Smooth muscle cell (in vitro differentiated cells): ENCODE measurements around the gene UNC5C. TPM values are rescaled to one million over a fixed set of nuclear protein-coding genes. Genes with fewer than 3 reads are reported as not detected.

ENCODE experiments used
- DNase-seq: peaks from one replicate; lab custom pipeline; 2025; ENCODE audit not compliant: unreplicated experiment; lab: John Stamatoyannopoulos, UW
- H2AFZ ChIP-seq: fragments of 200-600 bp; sonication (generic); 2 replicates; pipeline ENCODE4 v1.6.0; 2016; ENCODE audit warnings: antibody characterized with exemption, low read depth, mild to moderate bottlenecking
- H3F3A ChIP-seq: fragments of 200-600 bp; sonication (generic); 2 replicates; pipeline ENCODE4 v1.6.0; 2017; ENCODE audit warnings: antibody characterized with exemption, low read depth
- H3K27ac ChIP-seq: fragments of 200-600 bp; sonication (generic); 2 replicates; pipeline ENCODE4 v1.5.1; 2016; ENCODE audit warnings: low read depth, mild to moderate bottlenecking
- H3K27me3 ChIP-seq: fragments of 200-600 bp; sonication (generic); 2 replicates; pipeline ENCODE4 v1.6.1; 2016; ENCODE audit warnings: low read depth, mild to moderate bottlenecking
- H3K36me3 ChIP-seq: fragments of 200-600 bp; sonication (generic); 2 replicates; pipeline ENCODE4 v1.5.1; 2016; ENCODE audit warnings: low read depth
- H3K4me1 ChIP-seq: fragments of 200-600 bp; sonication (generic); 2 replicates; pipeline ENCODE4 v1.5.1; 2016; ENCODE audit warnings: low read depth
- H3K4me2 ChIP-seq: fragments of 200-600 bp; sonication (generic); 2 replicates; pipeline ENCODE4 v1.6.0; 2016; ENCODE audit warnings: mild to moderate bottlenecking
- H3K4me3 ChIP-seq: fragments of 200-600 bp; sonication (generic); 2 replicates; pipeline ENCODE4 v1.5.1; 2016; ENCODE audit warnings: mild to moderate bottlenecking
- H3K79me2 ChIP-seq: fragments of 200-600 bp; sonication (generic); 2 replicates; pipeline ENCODE4 v1.6.0; 2016; ENCODE audit warnings: low read depth, mild to moderate bottlenecking
- H3K9ac ChIP-seq: fragments of 200-600 bp; sonication (generic); 2 replicates; pipeline ENCODE4 v1.6.0; 2016; ENCODE audit warnings: low read depth
- H3K9me3 ChIP-seq: fragments of 200-600 bp; sonication (generic); replicated peaks from 2 replicates; pipeline ENCODE4 v1.5.1; 2016; ENCODE audit warnings: low read depth
- H4K20me1 ChIP-seq: fragments of 200-600 bp; sonication (generic); 2 replicates; pipeline ENCODE4 v1.6.0; 2016; ENCODE audit warnings: low read depth
- WGBS: methylation state at CpG from one replicate; pipeline ENCODE4 v1.1.7; 2016; ENCODE audit warnings: low lambda C conversion rate; 5-methylcytosine and 5-hydroxymethylcytosine counted together
- polyA plus RNA-seq: library from polyadenylated mRNA; unstranded; fragments of >200 nt; fragmentation: Nextera tagmentation; extraction: Ambion mirVana; gene quantifications from 2 replicates; pipeline ENCODE4 v1.2.1, GENCODE V29; 2016
- total RNA-seq: library from RNA; depleted of rRNA; stranded (reverse); fragments of >200 nt; gene quantifications from 2 replicates; pipeline ENCODE4 v1.2.3, GENCODE V29; 2014
- TF ChIP-seq, protein P1 (sequence below): fragments of 200-600 bp; sonication (generic); IDR thresholded peaks from 2 replicates; pipeline ENCODE4 v1.5.1; 2017; ENCODE audit warnings: borderline replicate concordance, mild to moderate bottlenecking, antibody characterized with exemption; ENCODE audit not compliant: insufficient read depth, poor library complexity, severe bottlenecking

Gene UNC5C
- total and polyA plus RNA-seq, 2 experiments from 2014 or later = 2.0 to 15.6 TPM

DNA sequence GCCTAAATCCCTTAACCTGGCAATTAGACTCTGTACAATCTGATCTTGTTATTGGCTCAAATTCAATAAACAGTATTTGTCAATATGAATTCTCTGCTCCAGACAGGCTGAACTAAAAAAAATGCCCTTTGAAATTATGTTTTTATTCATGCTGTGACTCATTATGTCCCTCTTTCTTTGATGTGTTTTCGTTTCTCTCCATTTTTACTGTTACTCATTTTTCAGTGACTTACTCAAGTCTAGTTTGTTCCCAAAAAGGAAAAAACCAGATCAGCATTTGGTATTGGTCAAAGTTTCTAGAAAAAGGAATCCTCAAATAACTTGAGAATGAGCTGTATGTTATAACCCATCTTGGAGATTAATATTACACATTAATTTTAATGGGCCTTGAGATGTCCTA lies 40.4 kb downstream of the UNC5C start:
- 5% methylated on average over 1 of the region's 1 CpG for WGBS
- Histone ChIP-seq H3K4me1 (peaks cover 29% of the 10 kb centered on the region), H3K79me2 (peaks cover 52% of the 10 kb centered on the region), H3K27ac (peak overlapping the region; percentile 84), H3K27me3 (no peaks in the 10 kb centered on the region), H3K36me3 (no peaks in the 10 kb centered on the region), H4K20me1 (no peaks in the 10 kb centered on the region), H3K9ac (no peak overlapping the region), H3K4me2 (peak overlapping the region; percentile 64), H3K9me3 (no peaks in the 10 kb centered on the region), H2AFZ (no peak overlapping the region), H3F3A (peaks cover 21% of the 10 kb centered on the region), H3K4me3 (no peak overlapping the region)
- TF ChIP-seq, protein P1, sequence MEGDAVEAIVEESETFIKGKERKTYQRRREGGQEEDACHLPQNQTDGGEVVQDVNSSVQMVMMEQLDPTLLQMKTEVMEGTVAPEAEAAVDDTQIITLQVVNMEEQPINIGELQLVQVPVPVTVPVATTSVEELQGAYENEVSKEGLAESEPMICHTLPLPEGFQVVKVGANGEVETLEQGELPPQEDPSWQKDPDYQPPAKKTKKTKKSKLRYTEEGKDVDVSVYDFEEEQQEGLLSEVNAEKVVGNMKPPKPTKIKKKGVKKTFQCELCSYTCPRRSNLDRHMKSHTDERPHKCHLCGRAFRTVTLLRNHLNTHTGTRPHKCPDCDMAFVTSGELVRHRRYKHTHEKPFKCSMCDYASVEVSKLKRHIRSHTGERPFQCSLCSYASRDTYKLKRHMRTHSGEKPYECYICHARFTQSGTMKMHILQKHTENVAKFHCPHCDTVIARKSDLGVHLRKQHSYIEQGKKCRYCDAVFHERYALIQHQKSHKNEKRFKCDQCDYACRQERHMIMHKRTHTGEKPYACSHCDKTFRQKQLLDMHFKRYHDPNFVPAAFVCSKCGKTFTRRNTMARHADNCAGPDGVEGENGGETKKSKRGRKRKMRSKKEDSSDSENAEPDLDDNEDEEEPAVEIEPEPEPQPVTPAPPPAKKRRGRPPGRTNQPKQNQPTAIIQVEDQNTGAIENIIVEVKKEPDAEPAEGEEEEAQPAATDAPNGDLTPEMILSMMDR = no peak
- DNase-seq = no peak

DNA sequence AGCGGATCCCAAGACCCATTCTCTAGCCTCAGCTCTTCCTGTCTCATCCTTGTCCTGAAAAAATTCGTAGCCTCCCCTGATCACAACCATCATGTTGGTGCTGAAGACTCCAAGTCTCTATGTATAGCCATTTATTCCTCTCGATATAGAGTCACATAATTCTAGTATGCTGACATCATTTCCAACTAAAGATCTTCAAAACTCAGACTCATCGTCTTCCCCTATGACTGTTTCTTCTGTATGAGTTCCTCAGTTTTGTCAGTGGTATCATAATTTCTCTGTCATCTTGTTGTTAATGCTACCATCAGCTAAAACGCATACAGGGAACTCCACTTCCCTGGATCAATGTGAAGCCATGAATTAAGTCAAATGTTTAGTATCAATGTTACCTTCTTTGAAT lies 41.2 kb downstream of the UNC5C start:
- peak overlapping the region; percentile 1 for H2AFZ ChIP-seq
- peaks cover 52% of the 10 kb centered on the region for H3K79me2 ChIP-seq
- H3K27ac ChIP-seq = peak overlapping the region; percentile 84
- no peaks in the 10 kb centered on the region for H3K9me3 ChIP-seq
- no peak overlapping the region for H3K4me3 ChIP-seq
- H4K20me1 ChIP-seq = no peaks in the 10 kb centered on the region
- peak overlapping the region; percentile 64 for H3K4me2 ChIP-seq
- no peak overlapping the region for H3K9ac ChIP-seq
- TF ChIP-seq, protein P1 = no peak
- DNase-seq = no peak
- H3K27me3 ChIP-seq = no peaks in the 10 kb centered on the region
- peaks cover 21% of the 10 kb centered on the region for H3F3A ChIP-seq
- peaks cover 29% of the 10 kb centered on the region for H3K4me1 ChIP-seq
- no peaks in the 10 kb centered on the region for H3K36me3 ChIP-seq
- 73% methylated on average over 5 of the region's 5 CpGs for WGBS

- Histone ChIP-seq H3K4me3 (no peak overlapping the region), H3K4me1 (peaks cover 29% of the 10 kb centered on the region), H3K79me2 (peaks cover 51% of the 10 kb centered on the region), H3K9me3 (no peaks in the 10 kb centered on the region), H3F3A (peaks cover 21% of the 10 kb centered on the region), H3K9ac (peak overlapping the region; percentile 31), H3K36me3 (no peaks in the 10 kb centered on the region), H4K20me1 (no peaks in the 10 kb centered on the region), H3K4me2 (peak overlapping the region; percentile 64), H2AFZ (no peak overlapping the region), H3K27ac (peak overlapping the region; percentile 84), H3K27me3 (no peaks in the 10 kb centered on the region)
- 3% methylated on average over 1 of the region's 1 CpG for WGBS
- TF ChIP-seq, protein P1 = no peak
- no peak for DNase-seq
Measured at GRCh38 chr4:95507147-95507546, 41.6 kb downstream of the UNC5C start.

DNA sequence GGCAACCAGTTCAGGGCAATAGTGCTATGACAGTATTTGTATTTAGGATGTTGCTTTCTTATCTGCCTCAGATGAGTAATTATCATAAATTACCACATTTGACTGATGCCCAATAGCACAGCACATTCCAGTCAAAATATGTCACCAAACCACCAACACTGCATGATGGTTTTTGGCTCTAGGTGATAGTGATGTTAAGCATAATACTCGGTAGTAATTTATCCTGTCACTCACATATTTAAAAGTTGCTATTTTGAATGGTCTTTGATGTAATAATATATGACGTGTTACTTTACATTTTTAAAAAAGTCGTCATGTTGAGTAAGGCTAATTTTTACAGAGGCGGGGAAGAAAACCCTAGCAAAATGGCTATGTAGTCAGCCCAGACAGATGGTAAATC lies 42.5 kb downstream of the UNC5C start:
- H3K4me2 ChIP-seq = peak overlapping the region; percentile 64
- WGBS = 11% methylated on average over 4 of the region's 4 CpGs
- TF ChIP-seq, protein P1 = no peak

More for the DNA sequence above, 42.5 kb downstream of the UNC5C start:
- Histone ChIP-seq H3K79me2 (peaks cover 51% of the 10 kb centered on the region), H4K20me1 (no peaks in the 10 kb centered on the region), H2AFZ (no peak overlapping the region), H3K9ac (no peak overlapping the region), H3K9me3 (no peaks in the 10 kb centered on the region), H3K27ac (peak overlapping the region; percentile 84), H3K36me3 (no peaks in the 10 kb centered on the region), H3K4me1 (peaks cover 29% of the 10 kb centered on the region), H3K27me3 (no peaks in the 10 kb centered on the region), H3F3A (peaks cover 21% of the 10 kb centered on the region), H3K4me3 (no peak overlapping the region)
- no peak for DNase-seq
